B cell (primary cell): ENCODE data around the gene SH3YL1.

Experiments
- CTCF ChIP-seq: fragments of 200-600 bp; IDR thresholded peaks from one replicate; pipeline ENCODE4 v1.8.0; 2022; ENCODE audit warnings: antibody characterized with exemption, mild to moderate bottlenecking
- EZH2 ChIP-seq: IDR thresholded peaks from 2 replicates; pipeline ENCODE4 v1.6.1; 2012; ENCODE audit warnings: borderline replicate concordance, low read depth, mild to moderate bottlenecking, moderate library complexity, low read length; ENCODE audit not compliant: insufficient read depth, poor library complexity, severe bottlenecking

GRCh38 chr2:182509-183122, 81.2 kb downstream of the SH3YL1 start:
- no peak for TF ChIP-seq CTCF
- no peak for TF ChIP-seq EZH2
